Thyroid gland (tissue), 4 donors: ENCODE data around the gene TMEM132C. TPM values are rescaled to one million over a fixed set of nuclear protein-coding genes. Genes with fewer than 3 reads are reported as not detected.

Experiments
- DNase-seq, 2 donors: peaks; one replicate each; pipeline ENCODE4 v3.0.0-alpha.2; 2019
- H3K27ac ChIP-seq, 3 donors: fragments of 200-600 bp; sonication (generic); 1 replicate in 2 of 3; 2 replicates in 1 of 3; pipeline ENCODE4 v1.5.1; 2016 to 2019; ENCODE audit warnings: mild to moderate bottlenecking in 1 of 3, moderate library complexity in 1 of 3
- H3K27me3 ChIP-seq: fragments of 200-600 bp; sonication (generic); one replicate; pipeline ENCODE4 v1.5.1; 2019
- H3K36me3 ChIP-seq, 2 donors: fragments of 200-600 bp; sonication (generic); one replicate each; pipeline ENCODE4 v1.5.1; 2016 to 2019
- H3K4me1 ChIP-seq, 2 donors: fragments of 200-600 bp; sonication (generic); one replicate each; pipeline ENCODE4 v1.5.1; 2017 to 2019
- H3K4me3 ChIP-seq, 3 donors: fragments of 200-600 bp; sonication (generic); replicated peaks in 1 of 3; 1 replicate in 2 of 3; 2 replicates in 1 of 3; pipeline ENCODE4 v1.5.1; 2016; ENCODE audit warnings: mild to moderate bottlenecking in 1 of 3
- H3K9me3 ChIP-seq: fragments of 200-600 bp; sonication (generic); one replicate; pipeline ENCODE4 v1.5.1; 2017
- POLR2A ChIP-seq, 2 donors: fragments of 450-650 bp; IDR thresholded peaks; one replicate each; pipeline ENCODE4 v1.6.1; 2017; ENCODE audit warnings: antibody characterized with exemption in 2 of 2, mild to moderate bottlenecking in 2 of 2, moderate library complexity in 1 of 2
- WGBS, 2 donors: methylation state at CpG; one replicate each; pipeline ENCODE4 v1.1.5; 2017; 5-methylcytosine and 5-hydroxymethylcytosine counted together
- intact Hi-C: fragments of 100-400 bp; cut with DNase I; formaldehyde crosslinking; loops from one replicate; pipeline ENCODE4 v1.15.1; 2023
- microRNA-seq: library from miRNA; unstranded; fragments of <30 nt; microRNA quantifications from one replicate; pipeline ENCODE4, GENCODE V29; 2016
- small RNA-seq: library from RNA; depleted of rRNA; stranded (forward); fragments of <200 nt; gene quantifications from one replicate; pipeline ENCODE3, GENCODE V24; 2016
- total RNA-seq, 4 donors: library from RNA; depleted of rRNA; stranded (reverse); fragments of >200 nt; gene quantifications; one replicate each; pipeline ENCODE4 v1.2.3, GENCODE V29; 2016
- TF ChIP-seq, protein P1 (sequence below), 6 experiments: fragments of 200-600 bp in 3 of 6; fragments of 450-650 bp in 3 of 6; sonication (generic) in 3 of 6; IDR thresholded peaks; one replicate each; pipeline ENCODE4 v1.5.1; 2016 to 2019; ENCODE audit warnings: antibody characterized with exemption in 6 of 6, mild to moderate bottlenecking in 2 of 6, inconsistent platforms in 1 of 6, moderate library complexity in 1 of 6

Gene TMEM132C
- total RNA-seq, 4 donors from 2014 or later = 0.27 to 2.5 (median 1.0) TPM

DNA sequence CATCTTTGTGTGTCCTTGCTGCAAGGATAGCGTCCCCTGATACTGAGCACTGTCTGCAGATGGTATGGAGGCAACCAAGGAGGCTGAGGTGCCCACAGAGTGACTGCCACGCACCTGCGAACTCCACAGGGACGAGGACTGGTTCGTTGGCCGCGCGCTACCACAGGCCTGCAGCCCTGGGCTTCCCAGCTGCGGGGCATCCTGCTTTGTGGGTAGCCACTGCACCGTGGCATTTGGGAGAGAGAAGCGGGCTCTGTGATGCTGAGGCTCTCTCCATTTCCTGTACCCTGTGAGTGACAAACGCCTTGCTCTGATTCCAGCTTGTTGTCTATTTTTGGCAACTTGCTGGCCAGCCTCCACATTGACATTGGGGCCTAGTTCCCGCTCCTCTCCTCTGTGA is 480.5 kb downstream of the TMEM132C start:
- no peak for DNase-seq
- H3K4me1 ChIP-seq = no peaks in the 10 kb centered on the region
- TF ChIP-seq POLR2A (IDR thresholded peaks at IDR 0.05) = no peak
- no peak overlapping the region for H3K4me3 ChIP-seq
- H3K27ac ChIP-seq = no peak overlapping the region
- 66 to 78% methylated on average over 5 to 12 of the region's 13 CpGs for whole genome bisulfite sequencing, 2 donors
- H3K27me3 ChIP-seq = no peaks in the 10 kb centered on the region
- intact Hi-C loops = no loop called here
- H3K9me3 ChIP-seq = no peaks in the 10 kb centered on the region
- H3K36me3 ChIP-seq = no peaks in the 10 kb centered on the region

DNA sequence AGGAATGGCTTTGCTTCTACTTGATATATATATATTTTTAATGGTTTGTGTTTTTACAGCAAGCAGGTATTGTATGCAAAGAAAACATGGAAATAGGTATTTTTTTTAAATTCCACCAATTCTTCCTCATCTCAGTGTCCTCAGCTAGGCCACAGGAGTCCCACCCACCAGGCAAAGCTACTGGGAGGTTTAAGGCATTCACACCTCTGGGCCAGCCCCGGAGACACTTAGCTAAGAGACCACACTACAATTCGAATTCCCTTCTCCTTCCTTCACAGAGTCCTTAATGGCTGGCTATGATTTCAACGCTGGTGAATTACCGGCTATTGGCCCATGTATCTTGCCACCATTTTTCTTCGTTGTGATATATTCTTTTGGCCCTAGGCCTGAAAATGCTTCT is 485.4 kb downstream of the TMEM132C start:
- 82 to 83% methylated on average over 5 of the region's 5 CpGs for WGBS, 2 donors
- Histone ChIP-seq H3K27me3 (no peaks in the 10 kb centered on the region), H3K9me3 (no peaks in the 10 kb centered on the region), H3K4me1 (no peaks in the 10 kb centered on the region), H3K27ac (no peak overlapping the region), H3K36me3 (no peaks in the 10 kb centered on the region), H3K4me3 (no peak overlapping the region)
- intact Hi-C loops = no loop called here
- no peak for DNase-seq
- TF ChIP-seq, protein P1, sequence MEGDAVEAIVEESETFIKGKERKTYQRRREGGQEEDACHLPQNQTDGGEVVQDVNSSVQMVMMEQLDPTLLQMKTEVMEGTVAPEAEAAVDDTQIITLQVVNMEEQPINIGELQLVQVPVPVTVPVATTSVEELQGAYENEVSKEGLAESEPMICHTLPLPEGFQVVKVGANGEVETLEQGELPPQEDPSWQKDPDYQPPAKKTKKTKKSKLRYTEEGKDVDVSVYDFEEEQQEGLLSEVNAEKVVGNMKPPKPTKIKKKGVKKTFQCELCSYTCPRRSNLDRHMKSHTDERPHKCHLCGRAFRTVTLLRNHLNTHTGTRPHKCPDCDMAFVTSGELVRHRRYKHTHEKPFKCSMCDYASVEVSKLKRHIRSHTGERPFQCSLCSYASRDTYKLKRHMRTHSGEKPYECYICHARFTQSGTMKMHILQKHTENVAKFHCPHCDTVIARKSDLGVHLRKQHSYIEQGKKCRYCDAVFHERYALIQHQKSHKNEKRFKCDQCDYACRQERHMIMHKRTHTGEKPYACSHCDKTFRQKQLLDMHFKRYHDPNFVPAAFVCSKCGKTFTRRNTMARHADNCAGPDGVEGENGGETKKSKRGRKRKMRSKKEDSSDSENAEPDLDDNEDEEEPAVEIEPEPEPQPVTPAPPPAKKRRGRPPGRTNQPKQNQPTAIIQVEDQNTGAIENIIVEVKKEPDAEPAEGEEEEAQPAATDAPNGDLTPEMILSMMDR (IDR thresholded peaks at IDR 0.05) = no peak
- no peak for TF ChIP-seq POLR2A (IDR thresholded peaks at IDR 0.05)

- no peak overlapping the region for H3K4me3 ChIP-seq
- no peaks in the 10 kb centered on the region for H3K27me3 ChIP-seq
- H3K27ac ChIP-seq = no peak overlapping the region
- H3K4me1 ChIP-seq = no peaks in the 10 kb centered on the region
- TF ChIP-seq, protein P1 (IDR thresholded peaks at IDR 0.05) = no peak
- no peak for TF ChIP-seq POLR2A (IDR thresholded peaks at IDR 0.05)
- 41 to 49% methylated on average over 4 of the region's 4 CpGs for WGBS, 2 donors
- DNase-seq = no peak
- no peaks in the 10 kb centered on the region for H3K36me3 ChIP-seq
- intact Hi-C loops = no loop called here
- no peaks in the 10 kb centered on the region for H3K9me3 ChIP-seq
These were observed 486.5 kb downstream of the TMEM132C start for GRCh38 chr12:128753438-128753837.

- Histone ChIP-seq H3K4me1 (no peaks in the 10 kb centered on the region), H3K27me3 (no peaks in the 10 kb centered on the region), H3K4me3 (no peak overlapping the region), H3K9me3 (no peaks in the 10 kb centered on the region), H3K36me3 (no peaks in the 10 kb centered on the region), H3K27ac (no peak overlapping the region)
- TF ChIP-seq POLR2A (IDR thresholded peaks at IDR 0.05) = no peak
- TF ChIP-seq, protein P1 (IDR thresholded peaks at IDR 0.05) = no peak
- WGBS, 2 donors = 69 to 79% methylated on average over 3 of the region's 3 CpGs
- intact Hi-C loops = no loop called here
- no peak for DNase-seq
These were observed 487.3 kb downstream of the TMEM132C start for GRCh38 chr12:128754275-128754674.

DNA sequence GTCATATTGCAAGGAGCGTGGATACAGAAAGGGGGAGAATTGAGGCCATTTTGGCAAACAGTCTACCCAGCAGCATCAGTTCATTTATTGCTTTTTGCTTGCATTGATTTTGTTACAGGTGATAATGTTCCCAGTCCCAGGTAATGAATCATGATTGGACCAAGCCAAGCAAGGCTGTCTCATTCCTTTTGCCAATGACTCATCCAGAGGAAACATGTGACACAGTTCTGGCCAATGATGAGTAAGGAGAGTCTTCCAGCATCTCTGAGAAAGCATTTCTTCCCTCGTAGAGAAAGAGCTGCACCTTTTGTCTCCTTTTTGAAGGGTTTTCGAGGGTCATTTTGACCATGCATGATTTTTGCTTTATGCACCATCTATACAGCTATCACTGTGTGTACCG is 488.6 kb downstream of the TMEM132C start:
- 76 to 85% methylated on average over 4 of the region's 4 CpGs for WGBS, 2 donors
- Histone ChIP-seq H3K27ac (no peak overlapping the region), H3K36me3 (no peaks in the 10 kb centered on the region), H3K4me3 (no peak overlapping the region), H3K9me3 (no peaks in the 10 kb centered on the region), H3K27me3 (no peaks in the 10 kb centered on the region), H3K4me1 (no peaks in the 10 kb centered on the region)
- TF ChIP-seq POLR2A (IDR thresholded peaks at IDR 0.05) = no peak
- TF ChIP-seq, protein P1 (IDR thresholded peaks at IDR 0.05) = no peak
- DNase-seq = no peak
- intact Hi-C loops = no loop called here

Small RNA genes within 50 kb of the gene (microRNA-seq; reads per million reads assigned to microRNA genes)
- gene MIR3612 = not detected
- not detected for gene MIR4419B

Small RNA genes within 50 kb of the gene (small RNA-seq; reads per million reads assigned to genes)
- gene MIR3612 (not detected), gene MIR4419B (not detected)
